IgD-negative memory B cell (primary cell): ENCODE measurements around the gene TMEM82. TPM values are rescaled to one million over a fixed set of nuclear protein-coding genes. Genes with fewer than 3 reads are reported as not detected.
A peak's percentile ranks its signal among the peaks of the same experiment; 100 is the strongest.

Experiments used
- H3K27ac Mint-ChIP-seq, 3 donors: one replicate each; pipeline ENCODE4 v1.8.0; 2020 to 2022; ENCODE audit warnings: mild to moderate bottlenecking in 3 of 3, mixed read lengths in 3 of 3, moderate library complexity in 1 of 3
- H3K27me3 Mint-ChIP-seq: one replicate; pipeline ENCODE4 v1.8.0; 2021; ENCODE audit warnings: mixed read lengths
- H3K36me3 Mint-ChIP-seq: one replicate; pipeline ENCODE4 v1.8.0; 2020; ENCODE audit warnings: mild to moderate bottlenecking, mixed read lengths
- H3K4me1 Mint-ChIP-seq, 3 donors: one replicate each; pipeline ENCODE4 v1.8.0; 2020 to 2022; ENCODE audit warnings: mixed read lengths in 3 of 3, mild to moderate bottlenecking in 1 of 3
- H3K4me3 Mint-ChIP-seq, 4 donors: one replicate each; pipeline ENCODE4 v1.8.0; 2020 to 2022; ENCODE audit warnings: mild to moderate bottlenecking in 4 of 4, mixed read lengths in 4 of 4, moderate library complexity in 3 of 4
- H3K9me3 Mint-ChIP-seq, 3 donors: one replicate each; pipeline ENCODE4 v1.8.0; 2020 to 2021; ENCODE audit warnings: mixed read lengths in 3 of 3, mild to moderate bottlenecking in 1 of 3
- polyA plus RNA-seq: library from polyadenylated mRNA; unstranded; fragments of 300-500 nt; fragmentation: Illumina TruSeq; gene quantifications from one replicate; pipeline ENCODE4 v1.2.3, GENCODE V29; 2021

Gene TMEM82
- polyA plus RNA-seq, 1 donor from 2014 or later: not detected

- H3K36me3 Mint-ChIP-seq: peaks cover 5% of the 10 kb centered on the region
- H3K4me1 Mint-ChIP-seq: peaks cover 0 to 8% (median 3%) of the 10 kb centered on the region in 3 donors
- H3K27ac Mint-ChIP-seq: no peak overlapping the region
- H3K4me3 Mint-ChIP-seq: peak overlapping the region in 1 of 4 donors; percentile 30
- H3K27me3 Mint-ChIP-seq: peaks cover 31% of the 10 kb centered on the region
- H3K9me3 Mint-ChIP-seq: peaks cover 0 to 3% (median 0%) of the 10 kb centered on the region in 3 donors
Observed at GRCh38 chr1:15755021-15755645, 12.8 kb downstream of the TMEM82 start.

GRCh38 chr1:15755646-15756040 is 13.3 kb downstream of the TMEM82 start:
- Mint-ChIP-seq H3K36me3 (peaks cover 5% of the 10 kb centered on the region), H3K27ac (no peak overlapping the region), H3K4me3 (peak overlapping the region in 1 of 4 donors; percentile 8), H3K4me1 (peaks cover 0 to 8% (median 3%) of the 10 kb centered on the region in 3 donors), H3K9me3 (peaks cover 0 to 3% (median 0%) of the 10 kb centered on the region in 3 donors), H3K27me3 (peaks cover 35% of the 10 kb centered on the region)

DNA sequence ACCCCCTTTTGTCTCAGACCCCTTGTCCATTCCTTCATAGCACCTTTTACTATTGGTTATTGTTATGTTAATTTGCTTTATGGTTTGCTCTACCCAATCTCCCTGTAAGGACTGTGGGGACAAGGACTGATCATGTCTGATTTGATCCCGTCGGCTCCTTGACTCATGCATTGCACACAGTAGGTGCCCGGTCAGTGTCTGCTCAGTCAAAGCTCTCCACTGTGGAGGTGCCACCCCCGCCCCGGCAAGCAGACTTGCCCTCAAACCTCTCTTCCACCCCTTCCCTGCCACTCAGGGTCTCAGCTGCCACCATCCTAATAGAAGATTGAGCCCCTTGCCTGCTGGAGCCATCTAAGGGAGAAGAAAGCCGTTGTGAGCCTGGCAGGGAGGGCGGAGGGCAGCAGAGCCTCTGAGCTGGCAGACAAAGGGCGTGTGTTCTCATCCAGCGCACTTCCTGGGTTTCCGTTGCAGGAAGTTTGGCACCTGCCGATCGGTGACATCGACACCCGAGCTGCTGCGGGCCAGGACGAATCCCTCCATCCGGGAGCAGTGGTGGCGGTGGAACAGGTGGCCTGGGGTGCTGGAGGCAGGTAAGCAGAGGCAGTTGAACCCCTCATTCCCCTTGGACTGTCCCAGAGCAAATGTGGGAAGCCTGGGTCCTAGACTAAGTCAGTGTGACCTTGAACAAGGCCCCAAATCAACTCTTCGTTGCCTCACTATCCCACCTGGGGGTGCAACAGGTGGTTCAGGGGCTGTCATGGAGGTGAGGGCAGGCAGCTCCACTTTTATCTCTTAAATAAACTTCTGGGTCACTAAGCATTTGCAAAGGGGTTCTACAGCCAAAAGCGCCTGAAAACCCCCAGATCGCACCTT is 14.1 kb downstream of the TMEM82 start:
- H3K4me3 Mint-ChIP-seq: peak overlapping the region in 1 of 4 donors; percentile 49
- H3K9me3 Mint-ChIP-seq: peaks cover 0 to 3% (median 0%) of the 10 kb centered on the region in 3 donors
- H3K4me1 Mint-ChIP-seq: peaks cover 2 to 8% (median 3%) of the 10 kb centered on the region in 3 donors
- peak overlapping the region in 1 of 3 donors; percentile 71 for H3K27ac Mint-ChIP-seq
- H3K27me3 Mint-ChIP-seq: peaks cover 36% of the 10 kb centered on the region
- H3K36me3 Mint-ChIP-seq: peaks cover 5% of the 10 kb centered on the region

GRCh38 chr1:15757016-15757543 is 14.8 kb downstream of the TMEM82 start:
- peaks cover 5% of the 10 kb centered on the region for H3K36me3 Mint-ChIP-seq
- H3K9me3 Mint-ChIP-seq: peaks cover 0 to 3% (median 0%) of the 10 kb centered on the region in 3 donors
- H3K4me1 Mint-ChIP-seq: peaks cover 3 to 8% (median 5%) of the 10 kb centered on the region in 3 donors
- H3K27me3 Mint-ChIP-seq: peaks cover 37% of the 10 kb centered on the region
- peak overlapping the region in 2 of 4 donors; percentile 13 to 49 for H3K4me3 Mint-ChIP-seq
- H3K27ac Mint-ChIP-seq: no peak overlapping the region

DNA sequence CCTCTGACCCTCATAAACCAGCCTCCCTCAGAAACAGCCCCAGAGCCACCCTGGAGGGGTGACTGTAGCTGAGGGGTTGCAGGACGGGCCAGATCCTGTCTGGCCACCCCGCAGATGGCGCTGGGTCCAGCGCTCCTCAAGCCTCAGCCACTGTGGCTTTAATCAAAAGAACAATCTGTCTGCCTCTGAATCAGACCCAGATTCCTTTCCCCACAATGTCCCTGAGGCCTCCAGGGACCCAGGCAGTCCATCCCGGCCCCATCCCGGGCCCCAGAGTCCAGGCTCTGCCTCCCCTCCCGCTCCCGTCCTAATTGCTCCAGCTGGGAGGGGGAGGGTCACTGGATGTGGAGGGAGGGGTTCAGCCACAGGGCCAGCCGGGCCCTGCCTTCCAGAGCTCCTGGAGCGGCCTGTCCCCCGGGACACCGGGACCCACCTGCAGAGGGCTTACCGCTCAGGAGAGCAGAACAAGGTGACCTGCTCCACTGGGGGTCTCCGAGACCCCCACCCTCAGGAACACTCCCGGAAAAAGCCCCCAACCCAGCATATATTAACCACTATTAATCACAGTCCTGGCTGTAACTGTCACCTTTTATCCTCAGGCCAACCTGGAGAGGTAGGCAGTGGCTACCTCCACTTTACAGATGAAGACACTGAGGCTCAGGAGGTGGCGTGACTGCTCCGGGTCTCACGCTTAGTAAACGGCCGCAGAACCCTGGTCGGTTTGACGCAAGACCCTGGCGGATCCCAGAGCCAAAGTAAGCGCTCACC is 15.5 kb downstream of the TMEM82 start:
- Mint-ChIP-seq H3K27me3 (peaks cover 42% of the 10 kb centered on the region), H3K9me3 (peaks cover 0 to 3% (median 0%) of the 10 kb centered on the region in 3 donors), H3K27ac (no peak overlapping the region)

DNA sequence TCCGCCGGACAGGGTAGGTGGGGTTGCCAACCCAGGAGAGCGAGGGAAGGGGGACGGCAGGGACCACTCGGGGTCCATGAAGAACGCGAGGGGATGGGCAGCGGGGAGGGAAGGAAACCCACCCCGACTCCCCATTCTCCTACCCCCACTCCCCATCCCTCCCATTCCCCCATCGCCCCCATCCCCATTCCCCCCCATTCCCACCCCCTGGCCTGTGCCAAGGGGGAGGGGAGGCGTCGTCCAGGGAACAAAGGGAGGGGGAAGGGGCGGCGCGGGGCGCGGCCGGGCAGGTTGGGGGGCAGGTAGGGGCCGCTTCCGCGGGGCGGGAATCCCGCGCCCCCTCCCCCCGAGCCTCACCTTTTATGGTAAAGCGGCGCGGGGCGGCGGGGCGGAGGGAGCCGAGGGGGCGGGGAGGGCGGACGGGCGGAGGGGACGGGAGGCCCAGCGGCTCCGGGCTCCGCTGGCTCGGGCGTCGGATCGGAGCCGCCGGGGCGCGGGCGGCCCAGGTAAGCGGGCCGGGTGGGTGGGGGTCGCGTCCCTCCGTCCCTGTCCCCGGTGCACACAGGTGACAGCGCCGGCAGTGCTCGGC is 16.1 kb downstream of the TMEM82 start, which contains the start of gene FBLIM1:
FBLIM1 (plus strand) TSS at position 453 of the 589 bp plus-strand sequence. CDS start 6,189 bp downstream, outside the sequence.
- peaks cover 42% of the 10 kb centered on the region for H3K27me3 Mint-ChIP-seq
- peaks cover 5% of the 10 kb centered on the region for H3K36me3 Mint-ChIP-seq
- H3K27ac Mint-ChIP-seq: no peak within 1 kb of the TSS
- H3K4me3 Mint-ChIP-seq: peak within 1 kb of the TSS in 3 of 4 donors; percentile 24 to 91 (median 83)
- peaks cover 3 to 8% (median 5%) of the 10 kb centered on the region in 3 donors for H3K4me1 Mint-ChIP-seq
- peaks cover 0 to 3% (median 0%) of the 10 kb centered on the region in 3 donors for H3K9me3 Mint-ChIP-seq

More for the DNA sequence above, 15.5 kb downstream of the TMEM82 start:
- peak overlapping the region in 3 of 4 donors; percentile 24 to 91 (median 83) for H3K4me3 Mint-ChIP-seq
- peaks cover 3 to 8% (median 5%) of the 10 kb centered on the region in 3 donors for H3K4me1 Mint-ChIP-seq
- peaks cover 5% of the 10 kb centered on the region for H3K36me3 Mint-ChIP-seq

- H3K4me3 Mint-ChIP-seq: peak overlapping the region in 3 of 4 donors; percentile 23 to 73 (median 66)
- peaks cover 45% of the 10 kb centered on the region for H3K27me3 Mint-ChIP-seq
- no peak overlapping the region for H3K27ac Mint-ChIP-seq
- peaks cover 3 to 8% (median 5%) of the 10 kb centered on the region in 3 donors for H3K4me1 Mint-ChIP-seq
- H3K9me3 Mint-ChIP-seq: peaks cover 0 to 3% (median 0%) of the 10 kb centered on the region in 3 donors
- peaks cover 5% of the 10 kb centered on the region for H3K36me3 Mint-ChIP-seq
Observed at GRCh38 chr1:15758953-15759661, 16.8 kb downstream of the TMEM82 start.

DNA sequence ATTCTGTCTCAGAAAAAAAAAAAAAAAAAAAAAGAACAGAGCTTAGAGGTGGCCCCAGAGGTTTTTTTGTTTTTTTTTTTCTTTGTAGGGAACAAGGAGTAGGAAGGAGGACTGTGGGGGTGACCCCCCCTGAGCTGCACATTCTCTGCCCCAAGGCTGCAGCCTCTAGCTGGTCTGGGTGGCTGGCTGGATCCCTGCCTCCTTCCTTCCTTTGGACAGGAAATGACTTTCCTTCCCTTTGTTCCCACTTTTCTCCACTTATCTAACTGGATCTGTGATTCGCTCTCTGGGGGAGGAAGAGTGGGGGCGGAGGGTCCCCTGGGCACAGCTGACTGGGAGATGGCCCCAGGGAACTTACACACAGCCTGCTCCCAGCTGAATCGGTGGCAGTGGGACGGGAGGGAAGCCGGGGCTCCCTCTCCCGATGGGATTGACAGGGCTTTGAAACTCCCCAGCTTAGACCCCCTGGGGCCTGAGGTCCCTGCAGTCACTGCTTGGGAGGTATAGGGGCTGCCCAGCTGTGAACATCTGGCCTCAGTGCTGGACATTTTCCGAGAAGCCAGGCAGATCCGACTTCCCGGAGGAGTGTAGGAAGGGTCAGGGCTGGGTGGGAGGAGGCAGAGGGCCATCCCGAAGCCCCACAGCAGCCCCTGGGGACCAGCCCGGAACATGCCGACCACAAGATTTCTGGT is 18.4 kb downstream of the TMEM82 start:
- Mint-ChIP-seq H3K4me3 (peak overlapping the region in 1 of 4 donors; percentile 12), H3K9me3 (no peaks in the 10 kb centered on the region), H3K36me3 (no peaks in the 10 kb centered on the region), H3K27ac (no peak overlapping the region), H3K27me3 (peaks cover 50% of the 10 kb centered on the region), H3K4me1 (peaks cover 3 to 8% (median 5%) of the 10 kb centered on the region in 3 donors)

- H3K9me3 Mint-ChIP-seq: no peaks in the 10 kb centered on the region
- peaks cover 2 to 6% (median 5%) of the 10 kb centered on the region in 3 donors for H3K4me1 Mint-ChIP-seq
- H3K27me3 Mint-ChIP-seq: peaks cover 47% of the 10 kb centered on the region
- H3K4me3 Mint-ChIP-seq: no peak overlapping the region
- no peaks in the 10 kb centered on the region for H3K36me3 Mint-ChIP-seq
- H3K27ac Mint-ChIP-seq: no peak overlapping the region
Observed at GRCh38 chr1:15761366-15762128, 19.2 kb downstream of the TMEM82 start.

DNA sequence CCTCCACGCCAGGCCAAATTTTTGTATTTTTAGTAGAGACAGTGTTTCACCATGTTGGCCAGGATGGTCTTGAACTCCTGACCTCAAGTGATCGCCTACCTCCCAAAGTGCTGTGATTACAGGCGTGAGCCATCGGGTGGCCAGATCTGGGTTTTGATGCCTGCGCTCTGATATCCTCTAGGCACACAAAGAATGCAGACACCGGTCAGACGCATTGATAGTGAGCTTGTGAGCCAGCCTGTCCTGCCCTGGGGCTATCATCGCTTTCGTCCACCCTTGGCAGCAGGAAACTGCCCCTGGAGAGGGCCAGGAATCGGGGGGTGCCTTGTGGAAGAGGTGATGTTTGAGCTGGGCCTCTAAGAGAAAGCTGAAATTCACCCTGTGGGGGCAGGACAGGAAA is 20.2 kb downstream of the TMEM82 start:
- Mint-ChIP-seq H3K27me3 (peaks cover 38% of the 10 kb centered on the region), H3K4me3 (peak overlapping the region in 1 of 4 donors; percentile 13), H3K9me3 (no peaks in the 10 kb centered on the region), H3K36me3 (no peaks in the 10 kb centered on the region), H3K27ac (no peak overlapping the region), H3K4me1 (peaks cover 2 to 5% (median 2%) of the 10 kb centered on the region in 3 donors)

GRCh38 chr1:15764269-15764764 is 22.0 kb downstream of the TMEM82 start:
- Mint-ChIP-seq H3K4me3 (no peak overlapping the region), H3K27me3 (peaks cover 39% of the 10 kb centered on the region), H3K27ac (no peak overlapping the region), H3K36me3 (no peaks in the 10 kb centered on the region), H3K4me1 (peaks cover 0 to 5% (median 2%) of the 10 kb centered on the region in 3 donors), H3K9me3 (no peaks in the 10 kb centered on the region)

DNA sequence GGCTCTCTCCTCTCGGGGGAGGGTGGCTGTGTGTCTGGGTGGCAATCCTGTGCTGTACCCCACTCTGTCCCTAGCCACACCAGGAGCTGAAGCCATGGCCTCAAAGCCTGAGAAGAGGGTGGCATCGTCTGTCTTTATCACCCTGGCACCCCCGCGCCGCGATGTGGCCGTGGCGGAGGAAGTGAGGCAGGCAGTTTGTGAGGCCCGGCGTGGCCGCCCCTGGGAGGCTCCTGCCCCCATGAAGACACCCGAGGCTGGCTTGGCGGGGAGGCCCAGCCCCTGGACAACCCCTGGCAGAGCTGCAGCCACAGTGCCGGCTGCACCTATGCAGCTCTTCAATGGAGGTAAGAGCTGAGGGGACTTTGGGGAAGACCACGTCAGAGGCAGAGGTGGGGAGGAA is 22.6 kb downstream of the TMEM82 start:
- Mint-ChIP-seq H3K4me1 (peaks cover 0 to 5% (median 2%) of the 10 kb centered on the region in 3 donors), H3K27ac (no peak overlapping the region), H3K27me3 (peaks cover 33% of the 10 kb centered on the region)

More for the DNA sequence above, 22.6 kb downstream of the TMEM82 start:
- Mint-ChIP-seq H3K36me3 (no peaks in the 10 kb centered on the region), H3K9me3 (no peaks in the 10 kb centered on the region), H3K4me3 (no peak overlapping the region)
